Globus pallidus (tissue), 1 donor: ENCODE measurements around the gene CCDC85C.

ENCODE experiments used
- DNase-seq: peaks from one replicate; pipeline ENCODE4 v3.0.0-alpha.2; 2015; ENCODE audit warnings: low spot score

The CCDC85C gene

DNA sequence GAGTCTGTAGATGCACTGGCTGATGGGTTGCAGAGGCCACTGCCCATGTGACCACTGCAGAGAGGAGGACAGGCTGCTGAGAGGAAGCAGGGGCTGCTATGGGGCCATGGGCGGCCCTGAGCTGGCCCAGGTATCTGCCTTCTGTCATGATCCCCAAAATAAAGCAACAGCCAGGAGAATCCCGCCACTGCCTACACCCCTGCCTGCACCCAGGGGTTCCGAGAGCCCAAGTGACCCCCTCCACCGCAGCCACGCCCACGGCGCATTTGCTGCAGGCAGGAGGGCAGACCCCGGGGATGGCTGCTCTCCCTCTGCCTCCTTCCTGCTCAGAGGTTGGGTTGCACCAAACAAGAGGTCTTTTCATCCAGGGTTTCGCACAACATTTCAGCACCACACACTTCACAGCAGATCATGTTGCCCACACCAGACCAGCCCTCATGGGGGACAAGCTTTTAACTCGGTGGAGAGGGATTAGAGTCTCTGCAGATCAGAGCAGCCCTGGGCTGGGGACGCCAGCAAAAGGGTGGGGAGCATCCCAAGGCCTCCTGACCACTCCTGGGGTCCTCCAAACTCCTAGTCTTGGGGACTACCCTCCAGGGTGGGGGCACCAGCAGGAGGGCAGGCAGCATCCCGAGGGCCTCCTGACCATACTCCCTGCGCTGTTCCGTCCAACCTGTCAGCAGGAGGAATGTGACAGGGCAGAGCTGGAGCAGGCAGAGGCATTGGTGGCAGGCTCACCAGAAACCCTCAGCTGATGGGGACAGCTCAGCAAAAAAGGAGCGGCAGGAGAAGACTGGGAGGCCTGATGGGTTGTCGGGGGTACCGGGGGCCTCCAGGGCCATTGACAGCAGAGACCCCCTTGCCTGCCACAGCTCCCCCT is 14.1 kb downstream of the CCDC85C start:
- no peak for DNase-seq

- no peak for DNase-seq
Observed at GRCh38 chr14:99589031-99589441, 15.0 kb downstream of the CCDC85C start.

- no peak for DNase-seq
Observed at GRCh38 chr14:99587460-99588278, 16.3 kb downstream of the CCDC85C start.

DNA sequence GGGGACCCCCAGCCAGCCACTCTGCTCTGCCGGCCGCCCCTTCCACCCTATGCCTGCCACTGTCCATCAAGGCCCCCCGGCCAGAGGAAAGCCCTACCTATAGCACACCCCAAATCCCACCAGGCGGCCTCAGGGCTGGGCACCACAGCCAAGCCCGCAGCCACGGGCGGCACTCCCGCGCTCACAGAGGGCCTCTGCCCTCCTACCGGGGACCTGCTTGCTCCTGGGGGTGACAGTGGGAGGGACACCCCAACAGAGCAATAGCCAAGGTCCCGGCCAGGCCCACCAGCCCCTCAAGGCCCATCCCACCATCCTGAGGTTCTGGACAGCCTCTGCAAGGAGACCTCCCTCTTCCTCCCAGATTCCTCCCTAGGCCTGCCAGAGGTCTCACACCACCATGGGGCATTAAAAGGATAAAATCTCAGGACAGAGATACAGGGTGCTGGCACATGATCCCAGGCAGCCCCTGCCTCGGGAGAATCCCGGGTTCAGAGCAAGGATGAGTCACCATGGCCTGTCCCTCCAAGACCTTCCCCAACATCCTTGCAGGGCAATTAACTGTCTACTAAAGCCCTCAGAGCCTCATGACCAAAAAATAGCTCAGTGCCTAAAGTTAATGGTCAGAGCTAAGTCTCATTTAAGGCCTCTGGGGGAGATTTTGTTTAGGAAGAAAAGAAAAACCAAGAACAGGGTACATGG is 17.1 kb downstream of the CCDC85C start:
- DNase-seq = no peak

DNA sequence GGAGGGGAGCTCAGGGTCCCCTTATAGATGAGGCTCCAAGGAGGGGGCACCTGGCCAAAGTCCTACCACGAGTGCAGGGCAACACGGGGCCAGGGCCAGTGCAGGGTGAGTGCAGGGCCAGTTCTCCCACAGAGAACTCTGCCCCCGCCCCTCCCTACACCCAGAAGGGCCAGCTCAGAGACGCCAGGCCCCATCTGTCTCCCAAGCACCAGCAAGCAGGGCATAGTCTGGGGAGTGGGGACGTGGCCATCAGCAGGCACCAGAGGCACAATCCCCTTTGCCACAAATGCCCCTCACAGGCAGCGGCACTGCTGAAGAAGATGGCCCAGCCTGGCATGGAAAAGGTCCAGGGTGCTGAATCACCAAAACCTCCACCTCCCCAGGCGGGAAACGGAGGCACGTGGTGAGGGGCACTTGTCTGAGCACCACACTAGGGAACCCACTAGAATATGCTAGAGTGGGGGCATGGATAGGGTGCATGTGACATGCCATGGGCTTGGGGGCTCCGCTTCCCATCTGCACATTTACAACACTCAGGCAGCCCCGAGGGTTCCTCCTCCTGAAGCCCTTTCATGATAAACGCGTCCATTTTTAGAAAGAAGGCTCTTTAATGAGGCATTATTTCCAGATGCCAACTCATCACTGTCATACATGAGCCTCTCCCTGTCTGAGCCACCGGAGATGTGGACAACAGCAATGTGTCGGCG is 17.8 kb downstream of the CCDC85C start:
- no peak for DNase-seq

GRCh38 chr14:99584823-99585222 is 19.2 kb downstream of the CCDC85C start:
- no peak for DNase-seq

DNA sequence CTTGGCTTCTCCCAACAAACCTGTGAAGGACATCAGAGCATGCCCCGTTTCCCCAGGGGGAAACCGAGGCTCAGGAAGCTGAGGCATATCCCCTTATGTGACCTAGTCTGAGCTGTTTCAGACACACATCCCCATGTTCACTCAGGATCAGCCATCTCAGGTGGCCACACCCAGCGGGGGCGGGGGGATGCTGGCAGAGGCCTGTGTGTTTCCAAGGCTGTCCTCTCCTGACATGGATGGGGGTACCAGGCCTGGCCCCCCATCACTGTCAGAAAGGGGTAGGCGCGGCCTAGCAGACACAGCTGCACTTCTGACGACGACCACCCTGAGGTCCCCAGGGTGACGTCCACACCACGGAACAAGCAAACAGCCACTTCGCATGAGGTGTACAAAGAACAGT is 22.1 kb downstream of the CCDC85C start:
- DNase-seq = no peak

DNA sequence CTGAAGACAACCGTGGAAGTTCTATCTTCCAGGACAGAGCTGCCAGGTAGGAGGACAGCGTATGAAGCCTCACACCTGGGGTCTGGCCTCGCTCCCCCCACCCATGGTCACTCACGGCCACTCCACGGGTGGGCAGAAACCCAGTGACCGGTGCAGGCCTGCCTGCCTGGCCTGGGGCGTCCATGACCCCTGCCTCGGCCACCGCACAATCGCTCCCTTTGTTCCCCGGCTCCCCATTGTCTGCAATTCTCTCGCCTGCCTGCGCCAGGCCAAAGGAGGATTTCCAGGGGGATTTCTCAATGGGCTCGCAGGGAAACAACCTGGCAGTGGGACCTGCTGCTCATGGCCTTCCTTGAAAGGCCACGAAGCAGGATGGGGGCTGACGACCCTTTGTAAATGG is 22.6 kb downstream of the CCDC85C start:
- DNase-seq = peak; percentile 83

GRCh38 chr14:99579903-99580571 is 24.0 kb downstream of the CCDC85C start:
- no peak for DNase-seq

GRCh38 chr14:99579120-99579836 is 24.7 kb downstream of the CCDC85C start:
- no peak for DNase-seq

DNA sequence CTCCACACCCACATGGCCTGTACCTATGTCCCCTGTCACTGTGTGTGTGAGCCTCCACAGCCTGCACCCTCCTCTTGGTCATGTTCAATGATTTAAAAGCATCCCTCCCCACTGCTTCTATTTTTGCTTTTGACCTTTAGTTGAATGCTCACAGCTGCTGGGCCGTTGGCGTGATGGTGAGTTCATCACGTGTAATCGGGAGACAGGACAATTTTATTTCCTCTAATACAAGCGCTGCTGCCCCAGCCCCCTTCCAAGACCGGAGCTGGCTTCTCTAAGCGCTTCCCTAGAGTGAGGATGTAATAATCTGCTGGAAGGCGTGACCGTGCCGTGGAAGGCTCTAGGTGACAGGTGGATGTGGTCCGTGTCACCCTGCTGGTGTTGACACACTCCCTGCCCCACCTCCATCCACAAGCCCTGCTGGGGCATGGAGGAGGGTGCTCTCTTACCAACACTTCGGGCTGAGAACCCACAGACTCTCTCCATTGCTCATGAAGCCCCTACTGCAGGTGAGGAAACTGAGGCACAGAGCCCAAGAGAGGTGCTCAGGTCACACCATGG is 25.4 kb downstream of the CCDC85C start:
- DNase-seq = no peak

DNA sequence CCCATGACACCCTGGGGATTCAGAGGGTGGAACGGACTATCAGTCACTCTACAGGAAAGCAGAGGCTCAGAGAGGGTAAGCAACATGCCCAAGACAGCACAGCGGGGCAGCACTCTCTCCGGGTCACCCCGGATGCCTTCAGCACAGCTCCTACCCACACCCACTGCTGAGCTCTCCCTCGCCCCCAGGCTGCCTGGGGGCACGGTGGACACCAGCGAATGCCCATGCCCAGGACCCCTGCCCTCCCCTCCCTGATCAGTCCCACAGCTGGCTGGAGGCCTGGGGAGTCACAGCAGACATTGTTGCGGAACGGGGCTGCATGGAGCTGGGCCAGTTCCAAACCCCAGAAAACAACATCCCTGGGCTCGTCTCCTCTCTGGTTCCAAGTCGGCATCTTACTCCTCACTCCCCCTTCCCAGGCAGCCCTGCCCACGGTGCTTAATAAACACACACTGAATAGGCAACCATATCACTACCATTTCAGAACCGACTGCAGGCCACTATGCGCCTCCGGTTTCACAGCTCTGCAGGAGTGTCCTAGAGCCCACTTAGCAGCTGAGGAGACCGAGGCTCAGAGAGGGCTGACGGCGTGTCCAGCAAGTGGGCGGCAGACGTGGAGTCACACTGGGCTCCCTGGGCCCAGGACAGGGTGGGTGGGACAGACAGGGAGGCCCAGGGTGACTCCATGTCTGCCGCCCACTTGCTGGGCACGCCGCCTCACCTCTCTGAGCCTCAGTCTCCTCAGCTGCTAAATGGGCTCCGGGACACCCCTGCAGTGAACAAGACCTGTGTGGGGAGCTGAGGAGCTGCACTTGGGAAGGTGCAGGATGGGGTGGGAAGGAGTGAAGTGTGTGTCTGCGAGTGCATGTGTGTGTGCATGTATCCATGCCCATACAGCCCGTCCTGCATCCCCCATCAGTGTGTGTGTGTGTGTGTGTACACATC is 27.0 kb downstream of the CCDC85C start:
- DNase-seq = no peak

DNA sequence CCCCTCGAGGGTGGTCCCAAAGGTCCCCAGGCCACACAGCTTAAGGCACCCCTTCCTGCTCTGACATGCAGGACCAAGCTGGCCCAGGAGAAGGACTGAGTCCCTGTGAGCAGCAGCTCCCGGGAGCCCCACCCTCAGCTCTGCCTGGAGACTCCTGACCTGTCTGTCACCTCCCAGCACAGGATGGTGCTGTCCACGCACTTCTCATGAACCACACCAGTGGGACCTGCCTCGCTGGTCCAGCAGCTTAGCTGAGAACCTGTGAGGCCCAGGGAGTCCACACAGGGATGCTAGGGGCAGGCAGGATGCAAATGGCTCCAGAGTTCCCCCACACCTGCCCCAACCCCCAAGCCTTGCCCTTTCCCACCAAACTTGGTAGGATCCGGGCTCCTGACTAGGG is 27.7 kb downstream of the CCDC85C start:
- DNase-seq = no peak

- DNase-seq = no peak
Observed at GRCh38 chr14:99575043-99576023, 28.7 kb downstream of the CCDC85C start.

DNA sequence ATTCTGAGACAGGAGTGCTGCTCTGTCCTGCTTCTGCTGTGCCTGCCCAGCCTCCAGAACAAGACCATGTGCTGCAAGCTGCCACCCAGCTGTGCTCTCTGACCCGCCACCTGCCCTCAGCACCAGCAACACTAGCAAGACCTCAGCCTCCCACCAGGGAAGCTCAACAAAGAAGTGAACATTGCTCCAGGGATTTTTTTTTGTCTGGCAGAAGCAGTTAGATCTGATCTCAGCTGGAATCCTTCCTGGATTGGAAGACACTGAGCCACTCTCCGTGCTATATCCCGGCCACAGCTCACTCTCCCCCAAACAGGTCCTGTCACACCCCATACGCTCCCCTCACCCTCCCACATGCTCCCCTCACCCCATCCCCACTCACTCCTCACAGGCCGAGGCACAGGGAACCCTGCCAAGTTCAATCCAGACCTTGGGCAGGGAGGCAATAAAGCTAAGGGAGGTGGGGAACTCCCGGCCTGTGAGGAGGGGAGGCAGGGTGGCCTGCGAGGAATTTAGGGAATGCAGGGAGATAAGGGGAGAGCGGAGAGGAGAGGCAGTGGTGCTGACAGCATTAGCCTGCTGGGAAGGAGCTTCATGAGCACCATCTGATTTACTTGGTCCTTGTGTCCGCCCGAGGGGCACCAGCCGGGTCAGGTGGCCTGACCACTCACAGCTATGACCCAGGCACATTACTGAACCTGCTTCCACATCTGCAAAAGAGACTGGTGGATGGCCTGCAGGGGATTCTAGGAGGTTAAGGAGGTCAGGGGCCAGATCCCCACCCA is 29.7 kb downstream of the CCDC85C start:
- no peak for DNase-seq

DNA sequence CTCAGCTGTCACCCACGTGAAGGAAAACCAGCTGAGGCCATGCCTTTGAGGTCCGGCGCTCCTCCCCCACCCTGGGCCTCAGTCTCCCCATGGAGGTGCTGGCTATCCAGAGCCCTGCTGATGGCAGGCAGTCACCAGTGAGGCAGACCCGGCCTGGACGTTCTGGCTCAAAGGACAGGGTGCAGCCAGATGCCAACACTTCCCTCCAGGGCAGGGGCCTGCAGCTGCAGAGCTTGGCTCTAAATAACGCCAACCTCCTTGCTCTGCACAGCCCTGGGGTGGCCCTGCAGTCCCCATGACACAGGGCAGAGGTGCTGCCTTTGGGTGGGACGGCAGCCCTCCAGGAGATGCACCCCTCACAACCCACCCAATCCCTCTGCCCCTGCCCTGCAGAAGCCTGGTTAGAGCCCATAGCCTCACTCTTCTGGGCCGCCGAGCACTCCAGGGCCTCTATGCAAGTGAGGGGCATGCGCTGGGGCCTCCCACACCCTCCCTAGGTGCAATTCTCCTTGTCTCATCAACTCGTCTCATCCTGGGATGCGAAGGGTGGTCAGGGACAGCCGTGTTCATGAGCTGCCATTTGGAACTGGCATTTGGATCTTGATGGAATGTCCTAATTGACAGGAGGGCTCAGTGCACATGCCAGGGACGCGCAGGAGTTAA is 30.4 kb downstream of the CCDC85C start:
- no peak for DNase-seq

GRCh38 chr14:99573000-99573330 is 31.0 kb downstream of the CCDC85C start:
- DNase-seq = no peak
